Measurements from ENCODE around the gene RNF130. TPM values are rescaled to one million over a fixed set of nuclear protein-coding genes. Genes with fewer than 3 reads are reported as not detected.

Gene RNF130
- total RNA-seq, 4 donors from 2014 or later: 84.7 to 105 (median 98.5) TPM

GRCh38 chr5:180077594-180078284, 6.2 kb upstream of the RNF130 start:
- Histone ChIP-seq H3K27ac (no peak overlapping the region), H3K4me1 (no peaks in the 10 kb centered on the region), H3K27me3 (peaks cover 22% of the 10 kb centered on the region), H3K36me3 (no peaks in the 10 kb centered on the region), H3K9me3 (no peaks in the 10 kb centered on the region), H3K4me3 (no peak overlapping the region)
- no peak for ATAC-seq
- WGBS, 2 donors (ENCODE audit: low coverage in 1 of 2): 76 to 92% methylated on average over 5 to 6 of the region's 9 CpGs
- TF ChIP-seq EP300 (IDR thresholded peaks at IDR 0.05) (no peak), POLR2A (IDR thresholded peaks at IDR 0.05) (no peak), POLR2AphosphoS5 (IDR thresholded peaks at IDR 0.05) (no peak)
- TF ChIP-seq, protein P1, sequence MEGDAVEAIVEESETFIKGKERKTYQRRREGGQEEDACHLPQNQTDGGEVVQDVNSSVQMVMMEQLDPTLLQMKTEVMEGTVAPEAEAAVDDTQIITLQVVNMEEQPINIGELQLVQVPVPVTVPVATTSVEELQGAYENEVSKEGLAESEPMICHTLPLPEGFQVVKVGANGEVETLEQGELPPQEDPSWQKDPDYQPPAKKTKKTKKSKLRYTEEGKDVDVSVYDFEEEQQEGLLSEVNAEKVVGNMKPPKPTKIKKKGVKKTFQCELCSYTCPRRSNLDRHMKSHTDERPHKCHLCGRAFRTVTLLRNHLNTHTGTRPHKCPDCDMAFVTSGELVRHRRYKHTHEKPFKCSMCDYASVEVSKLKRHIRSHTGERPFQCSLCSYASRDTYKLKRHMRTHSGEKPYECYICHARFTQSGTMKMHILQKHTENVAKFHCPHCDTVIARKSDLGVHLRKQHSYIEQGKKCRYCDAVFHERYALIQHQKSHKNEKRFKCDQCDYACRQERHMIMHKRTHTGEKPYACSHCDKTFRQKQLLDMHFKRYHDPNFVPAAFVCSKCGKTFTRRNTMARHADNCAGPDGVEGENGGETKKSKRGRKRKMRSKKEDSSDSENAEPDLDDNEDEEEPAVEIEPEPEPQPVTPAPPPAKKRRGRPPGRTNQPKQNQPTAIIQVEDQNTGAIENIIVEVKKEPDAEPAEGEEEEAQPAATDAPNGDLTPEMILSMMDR (IDR thresholded peaks at IDR 0.05): no peak

- no peak for TF ChIP-seq POLR2AphosphoS5 (IDR thresholded peaks at IDR 0.05)
- TF ChIP-seq, protein P1 (IDR thresholded peaks at IDR 0.05): no peak
- no peak for TF ChIP-seq EP300 (IDR thresholded peaks at IDR 0.05)
- TF ChIP-seq POLR2A (IDR thresholded peaks at IDR 0.05): no peak
- no peaks in the 10 kb centered on the region for H3K36me3 ChIP-seq
- H3K4me1 ChIP-seq: peaks cover 0 to 7% (median 0%) of the 10 kb centered on the region in 3 donors
- H3K27ac ChIP-seq: no peak overlapping the region
- H3K4me3 ChIP-seq: no peak overlapping the region
- ATAC-seq: no peak
- peaks cover 15% of the 10 kb centered on the region for H3K27me3 ChIP-seq
- 79 to 100% methylated on average over 1 of the region's 1 CpG for WGBS, 2 donors (ENCODE audit: low coverage in 1 of 2)
- no peaks in the 10 kb centered on the region for H3K9me3 ChIP-seq
These were observed 4.1 kb upstream of the RNF130 start for GRCh38 chr5:180075703-180076102.

GRCh38 chr5:180074462-180074861, 2.9 kb upstream of the RNF130 start:
- Histone ChIP-seq H3K4me3 (no peak overlapping the region), H3K4me1 (peaks cover 3 to 20% (median 7%) of the 10 kb centered on the region in 3 donors)
- ATAC-seq: no peak

GRCh38 chr5:180072556-180072955, 997 bp upstream of the RNF130 start:
- Histone ChIP-seq H3K4me3 (no peak overlapping the region), H3K27me3 (no peaks in the 10 kb centered on the region), H3K36me3 (no peaks in the 10 kb centered on the region), H3K27ac (peak overlapping the region in 3 of 4 donors; percentile 92 to 98 (median 95)), H3K9me3 (no peaks in the 10 kb centered on the region), H3K4me1 (peaks cover 3 to 39% (median 10%) of the 10 kb centered on the region in 3 donors)
- WGBS, 2 donors (ENCODE audit: low coverage in 1 of 2): 87% methylated on average over 4 of the region's 25 CpGs; no CpG with 5 or more reads in 1 of the 2 donors
- TF ChIP-seq, protein P1 (IDR thresholded peaks at IDR 0.05): no peak
- TF ChIP-seq POLR2A (IDR thresholded peaks at IDR 0.05): no peak
- no peak for TF ChIP-seq EP300 (IDR thresholded peaks at IDR 0.05)
- no peak for TF ChIP-seq POLR2AphosphoS5 (IDR thresholded peaks at IDR 0.05)
- ATAC-seq: no peak

More at GRCh38 chr5:180074462-180074861, 2.9 kb upstream of the RNF130 start:
- no peaks in the 10 kb centered on the region for H3K9me3 ChIP-seq
- peaks cover 5% of the 10 kb centered on the region for H3K27me3 ChIP-seq
- TF ChIP-seq POLR2AphosphoS5 (IDR thresholded peaks at IDR 0.05) (no peak), EP300 (IDR thresholded peaks at IDR 0.05) (no peak), POLR2A (IDR thresholded peaks at IDR 0.05) (no peak)
- TF ChIP-seq, protein P1 (IDR thresholded peaks at IDR 0.05): no peak
- 41 to 52% methylated on average over 4 of the region's 4 CpGs for WGBS, 2 donors (ENCODE audit: low coverage in 1 of 2)
- H3K27ac ChIP-seq: no peak overlapping the region
- no peaks in the 10 kb centered on the region for H3K36me3 ChIP-seq

- ATAC-seq: peak; percentile 6
- H3K4me1 ChIP-seq: peaks cover 3 to 42% (median 10%) of the 10 kb centered on the region in 3 donors
- WGBS, 2 donors (ENCODE audit: low coverage in 1 of 2): 23 to 31% methylated on average over 6 to 8 of the region's 14 CpGs
- H3K4me3 ChIP-seq: peak overlapping the region in 1 of 2 donors; percentile 96
- peak overlapping the region in 3 of 4 donors; percentile 92 to 98 (median 95) for H3K27ac ChIP-seq
- TF ChIP-seq EP300 (IDR thresholded peaks at IDR 0.05) (no peak), POLR2A (IDR thresholded peaks at IDR 0.05) (no peak), POLR2AphosphoS5 (IDR thresholded peaks at IDR 0.05) (no peak)
- TF ChIP-seq, protein P1 (IDR thresholded peaks at IDR 0.05): no peak
- H3K9me3 ChIP-seq: no peaks in the 10 kb centered on the region
- H3K36me3 ChIP-seq: no peaks in the 10 kb centered on the region
- H3K27me3 ChIP-seq: no peaks in the 10 kb centered on the region
These were observed 643 bp upstream of the RNF130 start for GRCh38 chr5:180072256-180072548.
